Activated naive CD8-positive, alpha-beta T cell (primary cell): ENCODE results near the gene FMNL2.

Experiments used
- H3K27ac Mint-ChIP-seq: one replicate; pipeline ENCODE4 v1.8.0; 2021; ENCODE audit warnings: mixed read lengths
- H3K27me3 Mint-ChIP-seq: one replicate; pipeline ENCODE4 v1.8.0; 2021; ENCODE audit warnings: mixed read lengths
- H3K36me3 Mint-ChIP-seq: one replicate; pipeline ENCODE4 v1.8.0; 2021; ENCODE audit warnings: mixed read lengths
- H3K4me1 Mint-ChIP-seq: one replicate; pipeline ENCODE4 v1.8.0; 2021; ENCODE audit warnings: low read depth, mixed read lengths
- H3K4me3 Mint-ChIP-seq: one replicate; pipeline ENCODE4 v1.8.0; 2021; ENCODE audit warnings: mild to moderate bottlenecking, mixed read lengths
- H3K9me3 Mint-ChIP-seq: one replicate; pipeline ENCODE4 v1.8.0; 2021; ENCODE audit warnings: low read depth, mixed read lengths

Gene FMNL2

DNA sequence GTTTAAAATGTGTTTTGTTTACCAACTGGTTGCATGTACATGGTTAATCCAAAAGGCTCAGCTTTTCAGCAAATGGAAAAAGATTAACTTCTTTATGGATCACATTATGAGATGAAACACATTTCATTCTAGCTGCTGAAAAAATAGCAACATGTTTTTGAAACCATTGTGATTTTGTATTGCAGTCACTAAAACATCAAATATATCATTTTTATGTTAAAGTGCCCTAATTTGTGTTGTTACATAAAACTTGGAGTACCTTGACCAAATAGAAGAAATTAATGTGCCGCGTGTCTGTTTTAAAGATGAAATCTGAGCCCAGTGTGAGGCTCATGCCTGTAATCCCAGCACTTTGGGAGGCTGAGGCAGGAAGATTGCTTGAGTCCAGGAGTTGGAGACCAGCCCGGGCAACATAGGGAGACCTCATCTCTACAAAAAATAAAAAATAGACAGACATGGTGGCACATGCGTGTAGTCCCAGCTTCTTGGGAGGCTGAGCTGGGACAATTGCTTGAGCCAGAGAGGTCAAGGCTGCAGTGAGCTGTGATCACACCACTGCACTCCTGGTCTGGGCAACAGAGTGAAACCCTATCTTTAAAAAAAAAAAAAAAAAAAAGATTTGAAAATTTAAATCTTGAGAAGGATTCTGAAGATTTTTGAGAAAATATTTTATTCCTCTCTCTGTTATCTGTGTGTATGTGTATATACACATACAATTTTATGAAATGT lies 96.6 kb downstream of the FMNL2 start:
- no peaks in the 10 kb centered on the region for H3K9me3 Mint-ChIP-seq
- H3K27me3 Mint-ChIP-seq, result no peaks in the 10 kb centered on the region
- H3K27ac Mint-ChIP-seq, result no peak overlapping the region
- H3K4me1 Mint-ChIP-seq, result no peaks in the 10 kb centered on the region
- H3K4me3 Mint-ChIP-seq, result no peak overlapping the region
- no peaks in the 10 kb centered on the region for H3K36me3 Mint-ChIP-seq

DNA sequence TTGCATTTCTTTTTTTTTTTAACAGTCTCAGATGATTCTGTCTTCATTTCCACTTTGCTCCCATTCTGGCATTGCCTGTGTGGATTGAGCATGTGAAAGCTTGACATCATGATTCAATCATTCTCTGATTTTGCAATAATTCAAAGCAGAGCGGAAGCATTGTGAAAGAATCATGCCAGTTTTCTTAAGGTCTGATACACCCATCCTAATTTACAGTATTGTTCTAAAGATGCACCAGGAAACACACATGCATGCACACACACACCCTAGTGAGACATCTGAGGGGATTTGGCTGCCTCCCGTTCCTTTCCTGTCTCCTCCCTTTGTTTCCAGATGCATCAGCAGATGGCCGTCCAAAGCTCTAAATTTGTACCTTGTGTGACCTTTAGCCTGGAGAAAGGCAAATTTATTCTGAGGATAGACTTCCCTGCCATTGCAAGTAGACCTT lies 97.3 kb downstream of the FMNL2 start:
- Mint-ChIP-seq H3K36me3 (no peaks in the 10 kb centered on the region), H3K27me3 (no peaks in the 10 kb centered on the region), H3K9me3 (no peaks in the 10 kb centered on the region), H3K4me1 (no peaks in the 10 kb centered on the region), H3K4me3 (no peak overlapping the region), H3K27ac (no peak overlapping the region)

DNA sequence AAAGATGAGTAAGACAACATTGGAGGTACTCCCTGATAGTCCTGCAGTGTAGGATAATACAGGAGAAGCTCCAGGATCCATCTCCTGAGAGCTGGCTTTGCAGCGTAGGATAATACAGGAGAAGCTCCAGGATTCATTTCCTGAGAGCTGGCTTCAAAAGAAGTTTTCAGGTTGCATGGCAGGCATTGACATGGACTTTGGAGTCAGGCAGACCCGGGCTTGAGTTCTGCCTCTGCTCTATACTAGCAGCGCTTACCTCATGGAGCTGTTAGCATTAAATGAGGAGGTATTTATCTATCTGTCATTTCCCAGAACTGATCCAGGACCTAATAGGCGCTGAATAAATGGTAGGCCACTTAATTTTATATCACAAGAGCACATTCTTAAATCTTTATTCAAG lies 97.8 kb downstream of the FMNL2 start:
- H3K9me3 Mint-ChIP-seq, result no peaks in the 10 kb centered on the region
- no peak overlapping the region for H3K4me3 Mint-ChIP-seq
- no peaks in the 10 kb centered on the region for H3K27me3 Mint-ChIP-seq
- H3K36me3 Mint-ChIP-seq, result no peaks in the 10 kb centered on the region
- H3K4me1 Mint-ChIP-seq, result no peaks in the 10 kb centered on the region
- H3K27ac Mint-ChIP-seq, result no peak overlapping the region

DNA sequence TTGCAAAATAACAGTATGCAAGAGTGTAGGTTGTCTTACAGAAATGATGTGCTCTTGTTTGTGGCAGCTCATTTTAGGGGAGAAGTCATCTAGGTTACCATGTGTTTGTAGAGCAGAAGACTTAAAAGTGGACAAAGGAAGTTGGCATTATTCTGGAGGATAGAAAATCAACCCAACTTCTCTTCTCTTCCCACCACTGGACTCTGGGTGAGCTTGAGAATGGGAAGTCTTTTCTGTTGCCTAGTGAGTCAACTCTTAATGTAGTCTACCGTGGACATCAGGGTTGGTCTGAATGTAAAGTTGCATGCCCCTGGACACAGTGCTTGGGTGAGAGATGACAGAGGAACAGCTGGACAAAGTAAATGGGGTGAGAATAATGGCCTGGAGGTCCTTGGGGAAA lies 98.3 kb downstream of the FMNL2 start:
- Mint-ChIP-seq H3K27me3 (no peaks in the 10 kb centered on the region), H3K9me3 (no peaks in the 10 kb centered on the region), H3K27ac (no peak overlapping the region), H3K4me1 (no peaks in the 10 kb centered on the region), H3K4me3 (no peak overlapping the region), H3K36me3 (no peaks in the 10 kb centered on the region)

DNA sequence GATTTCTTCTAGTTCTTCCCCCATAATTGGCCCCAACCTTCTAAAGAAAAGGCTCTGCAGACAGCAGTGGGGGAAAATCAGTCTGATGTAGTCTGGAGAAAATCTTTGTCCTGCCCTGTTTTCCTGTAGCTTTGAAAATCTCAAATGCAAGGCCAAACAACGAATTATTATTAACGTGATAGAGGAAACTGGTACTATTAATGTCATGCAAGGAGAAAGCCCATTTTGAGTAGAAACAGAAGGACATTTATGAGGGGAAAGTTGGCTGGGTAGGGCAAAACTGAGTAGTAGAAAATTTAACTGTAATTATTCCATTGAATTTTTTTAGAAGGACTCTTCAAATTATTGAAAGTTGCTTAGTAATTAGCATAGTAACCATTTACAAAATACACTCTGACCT lies 98.8 kb downstream of the FMNL2 start:
- H3K4me3 Mint-ChIP-seq, result no peak overlapping the region
- H3K27ac Mint-ChIP-seq, result no peak overlapping the region
- H3K9me3 Mint-ChIP-seq, result no peaks in the 10 kb centered on the region
- H3K27me3 Mint-ChIP-seq, result no peaks in the 10 kb centered on the region
- no peaks in the 10 kb centered on the region for H3K36me3 Mint-ChIP-seq
- H3K4me1 Mint-ChIP-seq, result no peaks in the 10 kb centered on the region

DNA sequence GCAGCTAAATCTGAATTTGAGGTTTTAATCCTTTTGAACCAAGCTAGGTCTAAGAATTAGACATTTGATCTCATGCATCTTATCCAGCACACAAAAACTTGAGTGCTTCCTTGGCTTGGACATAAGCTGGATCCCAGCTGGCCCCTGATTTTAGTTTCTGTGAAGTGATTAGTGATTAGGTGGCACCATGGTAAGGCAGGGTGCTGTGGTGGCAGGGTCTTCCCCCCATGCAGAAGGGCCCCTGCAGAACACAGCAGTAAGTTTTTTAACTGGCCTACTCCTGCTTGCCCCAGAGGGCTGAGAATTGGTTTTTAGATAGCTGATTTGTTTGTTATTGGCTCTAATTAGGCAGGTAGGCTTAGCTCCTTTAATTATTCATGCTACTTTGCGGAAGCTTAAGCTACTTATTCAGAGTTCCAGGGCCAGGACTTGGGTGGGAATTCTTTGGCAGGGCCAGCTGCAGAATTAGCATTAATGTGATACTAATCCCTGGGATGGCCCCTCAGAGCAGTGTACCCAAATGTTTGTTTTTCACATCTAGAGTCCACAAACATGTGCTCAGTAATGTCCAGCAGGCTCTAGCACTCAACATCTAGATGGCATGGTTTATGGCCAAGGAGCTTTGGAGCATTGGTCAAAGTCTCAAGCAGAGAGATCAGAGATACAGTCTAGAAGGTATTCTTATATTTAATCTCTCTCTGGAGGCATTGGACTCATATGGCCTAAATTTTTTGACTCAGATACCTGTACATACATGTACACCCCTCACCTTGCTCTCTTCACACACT lies 99.6 kb downstream of the FMNL2 start:
- no peaks in the 10 kb centered on the region for H3K4me1 Mint-ChIP-seq
- no peak overlapping the region for H3K27ac Mint-ChIP-seq
- H3K4me3 Mint-ChIP-seq, result no peak overlapping the region
- no peaks in the 10 kb centered on the region for H3K27me3 Mint-ChIP-seq
- no peaks in the 10 kb centered on the region for H3K36me3 Mint-ChIP-seq
- H3K9me3 Mint-ChIP-seq, result no peaks in the 10 kb centered on the region

DNA sequence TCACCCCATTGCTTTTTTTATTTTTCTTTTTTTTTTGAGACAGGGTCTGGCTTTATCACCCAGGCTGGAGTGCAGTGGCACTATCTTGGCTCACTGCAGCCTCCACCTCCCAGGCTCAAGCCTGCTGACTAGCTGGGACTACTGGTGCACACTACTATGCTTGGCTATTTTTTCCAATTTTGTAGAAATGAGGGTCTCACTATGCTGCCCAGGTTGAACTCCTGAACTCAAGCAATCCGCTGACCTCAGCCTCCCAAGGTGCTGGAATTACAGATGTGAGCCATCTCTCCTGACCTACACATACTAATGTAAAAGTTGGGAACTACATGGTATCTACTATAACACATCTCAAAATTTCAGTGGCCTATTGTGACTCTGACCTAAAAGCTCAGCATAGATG lies 101.2 kb downstream of the FMNL2 start:
- no peaks in the 10 kb centered on the region for H3K4me1 Mint-ChIP-seq
- no peaks in the 10 kb centered on the region for H3K36me3 Mint-ChIP-seq
- no peaks in the 10 kb centered on the region for H3K27me3 Mint-ChIP-seq
- H3K9me3 Mint-ChIP-seq, result no peaks in the 10 kb centered on the region
- no peak overlapping the region for H3K27ac Mint-ChIP-seq
- no peak overlapping the region for H3K4me3 Mint-ChIP-seq

DNA sequence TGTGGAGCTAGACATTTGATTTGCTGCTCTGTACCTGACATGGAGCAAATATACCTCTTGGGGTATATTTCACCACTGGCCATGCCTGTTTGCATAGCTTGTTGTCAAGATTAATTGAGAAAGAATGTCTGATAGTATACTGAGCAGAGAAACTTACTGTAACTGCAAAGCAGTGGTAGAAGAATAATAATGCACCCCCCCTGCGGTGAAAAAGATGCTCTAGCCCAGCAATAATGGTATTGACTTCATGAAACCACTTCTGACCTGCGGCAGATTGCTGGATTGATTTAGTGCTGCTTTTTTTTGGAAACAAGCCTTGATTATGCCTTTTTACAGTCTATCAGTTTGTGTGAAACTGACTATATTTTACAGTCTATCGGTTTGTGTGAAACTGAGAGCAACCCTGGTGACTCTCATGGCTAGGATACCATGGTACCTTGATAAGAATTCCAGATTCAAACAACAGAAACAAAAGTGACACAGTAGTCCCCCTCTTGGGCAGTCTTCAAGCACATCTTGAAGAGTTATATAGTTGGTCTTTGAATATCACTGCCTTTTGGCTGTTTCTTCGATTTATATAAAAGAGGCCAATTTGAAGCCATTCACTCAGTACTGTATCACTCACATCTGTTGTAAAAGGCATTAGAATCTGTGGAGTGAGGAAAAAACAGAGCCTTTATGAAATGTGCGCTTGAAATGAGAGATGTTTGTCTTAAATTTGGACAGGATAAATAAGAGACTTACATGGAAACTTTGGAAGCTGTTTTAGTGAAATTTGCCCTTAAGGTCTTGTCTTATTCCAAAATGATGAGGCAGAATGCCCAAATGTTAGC lies 102.5 kb downstream of the FMNL2 start:
- H3K36me3 Mint-ChIP-seq, result no peaks in the 10 kb centered on the region
- no peak overlapping the region for H3K4me3 Mint-ChIP-seq
- no peak overlapping the region for H3K27ac Mint-ChIP-seq
- no peaks in the 10 kb centered on the region for H3K27me3 Mint-ChIP-seq
- no peaks in the 10 kb centered on the region for H3K4me1 Mint-ChIP-seq
- H3K9me3 Mint-ChIP-seq, result no peaks in the 10 kb centered on the region

DNA sequence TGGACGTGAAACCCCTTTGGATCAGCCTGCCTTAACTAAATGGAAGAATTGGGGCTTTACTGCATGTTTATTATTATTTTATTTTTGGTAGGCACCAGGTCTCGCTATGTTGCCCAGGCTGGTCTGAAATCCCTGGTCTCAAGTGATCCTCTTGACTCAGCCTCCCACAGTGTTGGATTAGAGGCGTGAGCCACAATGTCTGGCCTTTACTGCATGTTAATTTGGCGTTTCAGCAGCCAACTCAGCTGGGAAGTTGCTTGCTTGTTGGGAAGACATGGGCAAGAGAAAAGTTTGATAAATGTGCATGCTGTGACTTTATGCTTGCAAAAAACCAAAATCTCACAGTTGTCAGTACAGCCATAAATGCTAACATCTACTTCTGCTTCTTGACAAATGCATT lies 105.1 kb downstream of the FMNL2 start:
- Mint-ChIP-seq H3K36me3 (no peaks in the 10 kb centered on the region), H3K27me3 (no peaks in the 10 kb centered on the region)

DNA sequence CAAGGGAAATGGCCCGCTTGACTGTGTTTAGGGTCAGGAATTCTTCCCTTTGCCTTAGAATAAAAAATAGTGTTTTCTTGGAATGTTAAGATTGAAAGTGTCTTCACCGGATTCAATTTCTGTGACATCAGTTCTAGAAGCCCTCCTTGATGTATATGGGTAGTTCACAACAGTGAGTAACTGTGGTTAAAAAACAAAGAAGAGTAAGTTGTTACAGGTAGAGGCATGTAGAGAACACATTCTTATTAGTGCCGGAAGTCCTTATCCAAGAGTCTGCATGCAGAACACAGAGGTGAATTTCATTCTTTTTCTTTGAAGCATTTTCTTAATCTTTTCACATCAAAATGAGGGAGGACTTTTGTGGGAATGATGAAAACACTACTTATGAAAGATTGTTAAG lies 105.5 kb downstream of the FMNL2 start:
- no peaks in the 10 kb centered on the region for H3K36me3 Mint-ChIP-seq
- no peak overlapping the region for H3K27ac Mint-ChIP-seq
- no peak overlapping the region for H3K4me3 Mint-ChIP-seq
- H3K27me3 Mint-ChIP-seq, result no peaks in the 10 kb centered on the region
- H3K9me3 Mint-ChIP-seq, result no peaks in the 10 kb centered on the region
- H3K4me1 Mint-ChIP-seq, result no peaks in the 10 kb centered on the region

More for the DNA sequence above, 105.1 kb downstream of the FMNL2 start:
- H3K4me1 Mint-ChIP-seq, result no peaks in the 10 kb centered on the region
- no peak overlapping the region for H3K4me3 Mint-ChIP-seq
- H3K27ac Mint-ChIP-seq, result no peak overlapping the region
- no peaks in the 10 kb centered on the region for H3K9me3 Mint-ChIP-seq

DNA sequence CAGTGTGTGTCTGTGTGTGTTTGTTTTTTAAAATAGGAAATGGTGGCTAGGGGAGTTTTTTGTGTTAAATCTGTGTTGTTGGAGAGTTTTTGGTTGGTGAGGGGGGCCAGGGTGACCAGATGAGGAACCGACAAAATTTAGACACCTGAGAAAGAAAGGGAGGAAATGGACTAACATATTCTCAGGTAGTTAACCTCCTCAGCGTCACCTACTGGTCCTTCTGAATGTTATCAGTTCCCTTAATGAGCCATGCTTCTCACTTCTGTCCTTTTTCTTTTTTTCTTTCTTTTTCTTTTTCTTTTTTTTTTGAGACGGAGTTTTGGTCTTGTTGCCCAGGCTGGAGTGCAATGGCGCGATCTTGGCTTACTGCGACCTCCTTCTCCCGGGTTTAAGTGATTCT lies 107.0 kb downstream of the FMNL2 start:
- Mint-ChIP-seq H3K36me3 (no peaks in the 10 kb centered on the region), H3K27me3 (no peaks in the 10 kb centered on the region), H3K27ac (no peak overlapping the region), H3K4me3 (no peak overlapping the region), H3K9me3 (no peaks in the 10 kb centered on the region), H3K4me1 (no peaks in the 10 kb centered on the region)

DNA sequence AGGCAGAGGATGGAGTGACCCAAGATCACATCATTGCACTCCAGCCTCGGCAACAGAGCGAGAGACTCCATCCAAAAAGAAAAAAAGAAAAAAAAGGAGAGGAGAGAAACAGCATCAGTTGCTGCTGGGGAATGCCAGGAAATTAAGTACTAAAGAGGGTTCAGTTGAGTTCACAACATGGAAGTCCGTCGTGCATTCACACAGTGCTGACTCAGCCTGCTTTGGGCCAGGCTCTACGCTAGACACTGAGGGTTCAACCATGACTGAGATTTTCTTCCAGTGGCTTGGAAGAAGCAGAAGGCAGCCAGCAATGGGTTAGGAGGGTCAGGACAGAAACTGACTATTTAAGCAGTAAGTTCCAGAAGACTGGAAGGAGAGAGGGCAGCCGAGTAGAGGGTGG lies 108.8 kb downstream of the FMNL2 start:
- H3K36me3 Mint-ChIP-seq, result no peaks in the 10 kb centered on the region
- H3K9me3 Mint-ChIP-seq, result no peaks in the 10 kb centered on the region
- no peaks in the 10 kb centered on the region for H3K4me1 Mint-ChIP-seq
- no peak overlapping the region for H3K27ac Mint-ChIP-seq
- H3K27me3 Mint-ChIP-seq, result peaks cover 1% of the 10 kb centered on the region
- H3K4me3 Mint-ChIP-seq, result no peak overlapping the region

DNA sequence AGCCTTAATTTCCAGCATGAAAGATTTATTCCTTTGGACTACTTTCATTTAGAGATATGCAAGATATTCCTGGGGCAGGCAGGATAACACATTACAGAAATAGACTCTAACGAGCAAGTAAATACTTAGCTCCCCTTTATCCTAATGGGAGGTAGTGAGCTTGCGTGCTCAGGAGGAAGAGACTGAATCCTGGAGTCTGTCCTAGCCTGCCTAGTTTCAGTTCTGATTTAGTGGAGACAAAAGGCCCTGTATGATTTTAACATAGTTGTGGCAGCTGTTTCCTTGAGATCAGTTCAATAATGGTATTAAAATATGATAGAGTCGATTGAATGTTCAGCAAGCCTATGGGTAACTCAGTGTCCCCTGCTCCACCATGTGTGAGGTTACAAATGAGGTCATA lies 109.5 kb downstream of the FMNL2 start:
- no peaks in the 10 kb centered on the region for H3K4me1 Mint-ChIP-seq
- peaks cover 1% of the 10 kb centered on the region for H3K27me3 Mint-ChIP-seq
- no peak overlapping the region for H3K27ac Mint-ChIP-seq
- H3K36me3 Mint-ChIP-seq, result no peaks in the 10 kb centered on the region
- no peak overlapping the region for H3K4me3 Mint-ChIP-seq
- no peaks in the 10 kb centered on the region for H3K9me3 Mint-ChIP-seq

DNA sequence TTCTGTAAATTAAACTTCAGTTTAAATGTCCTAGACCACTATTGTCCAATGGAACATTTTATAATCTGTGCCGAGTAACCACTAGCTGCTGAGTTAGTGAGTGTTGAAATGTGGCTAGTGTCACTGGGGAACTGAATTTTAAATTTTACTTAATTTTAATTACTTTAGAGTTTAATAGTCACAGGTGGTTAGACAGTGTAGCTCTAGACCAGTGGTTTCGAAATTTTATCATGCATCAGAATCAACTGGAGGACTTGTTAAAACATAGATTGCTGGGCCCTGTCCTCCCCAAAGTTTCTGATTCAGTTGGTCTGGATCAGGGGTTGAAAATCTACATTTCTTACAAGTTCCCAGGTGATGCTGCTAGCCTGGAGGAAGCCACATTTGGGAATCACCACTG lies 110.4 kb downstream of the FMNL2 start:
- no peak overlapping the region for H3K4me3 Mint-ChIP-seq
- no peaks in the 10 kb centered on the region for H3K9me3 Mint-ChIP-seq
- H3K36me3 Mint-ChIP-seq, result no peaks in the 10 kb centered on the region
- H3K27ac Mint-ChIP-seq, result no peak overlapping the region
- no peaks in the 10 kb centered on the region for H3K4me1 Mint-ChIP-seq
- H3K27me3 Mint-ChIP-seq, result peaks cover 1% of the 10 kb centered on the region

DNA sequence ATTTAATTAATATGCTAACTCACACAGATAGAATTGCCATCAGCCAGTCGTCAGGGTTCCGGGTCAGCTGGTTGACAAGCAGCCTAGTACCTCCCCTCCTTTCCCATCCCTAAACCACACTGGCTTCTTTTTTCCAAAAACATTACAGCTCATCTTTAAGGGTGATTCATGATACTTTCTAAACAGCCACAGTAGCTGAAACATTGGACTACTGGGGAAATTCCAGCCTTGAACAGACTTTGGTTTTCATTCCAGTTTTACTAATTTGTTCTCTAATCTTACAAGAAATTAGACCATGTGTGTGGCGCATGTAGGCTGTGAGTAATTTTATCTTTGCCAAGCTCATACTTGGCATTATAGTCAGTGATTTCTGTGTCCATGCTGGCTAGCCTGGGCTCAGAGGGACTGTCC lies 110.8 kb downstream of the FMNL2 start:
- Mint-ChIP-seq H3K36me3 (no peaks in the 10 kb centered on the region), H3K4me1 (no peaks in the 10 kb centered on the region)

More for the DNA sequence above, 110.8 kb downstream of the FMNL2 start:
- H3K27ac Mint-ChIP-seq, result no peak overlapping the region
- no peaks in the 10 kb centered on the region for H3K9me3 Mint-ChIP-seq
- peaks cover 1% of the 10 kb centered on the region for H3K27me3 Mint-ChIP-seq
- no peak overlapping the region for H3K4me3 Mint-ChIP-seq
